GM19324 (cell line): Measurements from ENCODE around the gene HADHB.
"Not testable (repeated sequence)": the region's sequence is repeated elsewhere in the genome, so short reads cannot be mapped to it uniquely, and the experiment has no call there.

ENCODE experiments used
- ATAC-seq: cut with Tn5 transposase; IDR thresholded peaks from one replicate; pipeline ENCODE4 v1.9.1; 2021; ENCODE audit warnings: mild to moderate bottlenecking, moderate library complexity; ENCODE audit not compliant: unreplicated experiment, low FRiP score

HADHB gene

GRCh38 chr2:26290001-26290400 is 45.3 kb downstream of the HADHB start:
- no peak for ATAC-seq

- no peak for ATAC-seq
Measured at GRCh38 chr2:26292646-26293045, 47.9 kb downstream of the HADHB start.

- ATAC-seq = no peak
Measured at GRCh38 chr2:26295511-26295910, 50.8 kb downstream of the HADHB start.

GRCh38 chr2:26297061-26297460 is 52.3 kb downstream of the HADHB start:
- ATAC-seq = no peak

- no peak for ATAC-seq
Measured at GRCh38 chr2:26298286-26298637, 53.5 kb downstream of the HADHB start.

- ATAC-seq = no peak
Measured at GRCh38 chr2:26298638-26299393, 54.1 kb downstream of the HADHB start.

- no peak for ATAC-seq
Measured at GRCh38 chr2:26299471-26300101, 54.8 kb downstream of the HADHB start.

- ATAC-seq = no peak
Measured at GRCh38 chr2:26300234-26300925, 55.6 kb downstream of the HADHB start.

- ATAC-seq = no peak
Measured at GRCh38 chr2:26302846-26303245, 58.1 kb downstream of the HADHB start.

- not testable (repeated sequence) for ATAC-seq
Measured at GRCh38 chr2:26305094-26305493, 60.4 kb downstream of the HADHB start.

GRCh38 chr2:26305540-26305939 is 60.8 kb downstream of the HADHB start:
- ATAC-seq = no peak

GRCh38 chr2:26309921-26310320 is 65.2 kb downstream of the HADHB start:
- ATAC-seq = no peak

GRCh38 chr2:26312471-26312870 is 67.7 kb downstream of the HADHB start:
- no peak for ATAC-seq

GRCh38 chr2:26313446-26313845 is 68.7 kb downstream of the HADHB start:
- ATAC-seq = no peak

- no peak for ATAC-seq
Measured at GRCh38 chr2:26314243-26314642, 69.5 kb downstream of the HADHB start.

GRCh38 chr2:26316041-26316440 is 71.3 kb downstream of the HADHB start:
- ATAC-seq = no peak

- no peak for ATAC-seq
Measured at GRCh38 chr2:26316845-26317244, 72.1 kb downstream of the HADHB start.

- ATAC-seq = no peak
Measured at GRCh38 chr2:26317377-26318105, 72.8 kb downstream of the HADHB start.

- no peak for ATAC-seq
Measured at GRCh38 chr2:26318950-26319349, 74.2 kb downstream of the HADHB start.

GRCh38 chr2:26324479-26324878 is 79.7 kb downstream of the HADHB start:
- ATAC-seq = not testable (repeated sequence)

- ATAC-seq = no peak
Measured at GRCh38 chr2:26324903-26325302, 80.2 kb downstream of the HADHB start.
